Thymus (tissue), 11 donors: Measurements from ENCODE around the gene PCSK4. TPM values are rescaled to one million over a fixed set of nuclear protein-coding genes. Genes with fewer than 3 reads are reported as not detected.

ENCODE experiments used
- DNase-seq, 9 donors: peaks; one replicate each; pipeline ENCODE4 v3.0.0-alpha.2; 2013; ENCODE audit warnings: low spot score in 9 of 9, low read depth in 6 of 9, missing footprints in 1 of 9
- H3K27ac ChIP-seq, 2 donors: one replicate each; pipeline ENCODE4 v1.5.1; 2013; ENCODE audit warnings: control low read depth in 1 of 2, low read depth in 1 of 2, low read length in 1 of 2, mild to moderate bottlenecking in 1 of 2, moderate library complexity in 1 of 2
- H3K27me3 ChIP-seq, 2 donors: one replicate each; pipeline ENCODE4 v1.5.1; 2013; ENCODE audit warnings: low read length in 1 of 2; ENCODE audit not compliant: control insufficient read depth in 2 of 2, insufficient read depth in 1 of 2
- H3K36me3 ChIP-seq, 2 donors: one replicate each; pipeline ENCODE4 v1.5.1; 2013; ENCODE audit warnings: low read length in 1 of 2, mild to moderate bottlenecking in 1 of 2, moderate library complexity in 1 of 2; ENCODE audit not compliant: control insufficient read depth in 2 of 2, insufficient read depth in 2 of 2
- H3K4me1 ChIP-seq, 2 donors: one replicate each; pipeline ENCODE4 v1.5.1; 2013; ENCODE audit warnings: low read length in 2 of 2; ENCODE audit not compliant: control insufficient read depth in 2 of 2, insufficient read depth in 2 of 2
- H3K4me3 ChIP-seq, 2 donors: one replicate each; pipeline ENCODE4 v1.5.1; 2013; ENCODE audit warnings: low read length in 2 of 2, control low read depth in 1 of 2, mild to moderate bottlenecking in 1 of 2
- H3K9me3 ChIP-seq, 2 donors: one replicate each; pipeline ENCODE4 v1.5.1; 2013; ENCODE audit warnings: low read length in 1 of 2, mild to moderate bottlenecking in 1 of 2; ENCODE audit not compliant: control insufficient read depth in 2 of 2, insufficient read depth in 1 of 2
- WGBS: extraction: QIAGEN DNeasy Blood & Tissue Kit; methylation state at CpG from one replicate; pipeline ENCODE4 v1.1.7; 2013; 5-methylcytosine and 5-hydroxymethylcytosine counted together
- polyA plus RNA-seq: library from polyadenylated mRNA; stranded (reverse); fragments of 200-250 nt; gene quantifications from one replicate; pipeline ENCODE4 v1.2.3, GENCODE V29; 2013
- total RNA-seq: library from RNA; stranded (reverse); fragments of 120-200 nt; gene quantifications from one replicate; pipeline ENCODE4 v1.2.4, GENCODE V29; 2013
- donor health status: healthy.

PCSK4 gene
- total and polyA plus RNA-seq, 2 donors, result 4.9 to 11.5 TPM

DNA sequence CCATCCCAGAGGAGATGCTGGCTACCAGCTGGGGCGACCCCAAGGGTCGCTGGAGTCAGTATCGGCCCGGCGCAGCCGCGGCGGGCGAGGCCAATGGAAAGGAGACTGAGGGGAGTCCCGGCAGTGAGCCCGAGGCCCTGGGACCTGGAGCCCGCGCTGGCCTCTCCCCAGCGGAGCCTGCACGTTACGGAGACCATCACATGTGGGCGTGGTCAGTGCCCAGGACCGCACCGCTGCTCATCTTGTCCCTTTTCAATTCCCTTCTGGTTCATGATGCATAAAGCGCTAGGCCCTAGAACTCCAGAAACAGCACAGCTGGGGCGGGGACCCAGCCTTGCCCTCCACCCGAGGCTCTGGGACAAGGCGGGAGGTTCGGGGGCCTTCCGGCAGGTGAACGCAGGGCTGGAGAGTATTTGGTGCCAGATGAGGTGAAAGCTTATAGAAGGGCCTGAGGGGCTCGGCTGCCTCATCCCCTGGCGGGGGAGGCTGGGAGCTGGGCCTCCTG, 19.1 kb downstream of the PCSK4 start:
- DNase-seq, result no peak
- H3K9me3 ChIP-seq, result peaks cover 0 to 9% of the 10 kb centered on the region in 2 donors
- peaks cover 18 to 20% of the 10 kb centered on the region in 2 donors for H3K4me1 ChIP-seq
- peaks cover 5 to 18% of the 10 kb centered on the region in 2 donors for H3K36me3 ChIP-seq
- H3K27me3 ChIP-seq, result peaks cover 74 to 75% of the 10 kb centered on the region in 2 donors
- H3K27ac ChIP-seq, result no peak overlapping the region
- WGBS, result 12% methylated on average over 28 of the region's 28 CpGs
- peak overlapping the region in 1 of 2 donors; percentile 47 for H3K4me3 ChIP-seq

- Histone ChIP-seq H3K27me3 (peaks cover 80 to 81% of the 10 kb centered on the region in 2 donors), H3K4me3 (peak overlapping the region in 1 of 2 donors; percentile 47), H3K4me1 (peaks cover 18 to 20% of the 10 kb centered on the region in 2 donors), H3K27ac (no peak overlapping the region), H3K9me3 (peaks cover 2 to 9% of the 10 kb centered on the region in 2 donors), H3K36me3 (peaks cover 0 to 12% of the 10 kb centered on the region in 2 donors)
- 1% methylated on average over 67 of the region's 67 CpGs for WGBS
- peak in 3 of 9 donors; percentile 54 to 67 (median 57) for DNase-seq
Observed at GRCh38 chr19:1470305-1471009, 19.7 kb downstream of the PCSK4 start.

- peaks cover 0 to 8% of the 10 kb centered on the region in 2 donors for H3K36me3 ChIP-seq
- 5% methylated on average over 22 of the region's 22 CpGs for WGBS
- DNase-seq, result no peak
- peaks cover 18 to 20% of the 10 kb centered on the region in 2 donors for H3K4me1 ChIP-seq
- H3K27ac ChIP-seq, result no peak overlapping the region
- H3K27me3 ChIP-seq, result peaks cover 85 to 86% of the 10 kb centered on the region in 2 donors
- H3K4me3 ChIP-seq, result peak overlapping the region in 1 of 2 donors; percentile 47
- peaks cover 2 to 9% of the 10 kb centered on the region in 2 donors for H3K9me3 ChIP-seq
Observed at GRCh38 chr19:1470055-1470304, 20.2 kb downstream of the PCSK4 start.

DNA sequence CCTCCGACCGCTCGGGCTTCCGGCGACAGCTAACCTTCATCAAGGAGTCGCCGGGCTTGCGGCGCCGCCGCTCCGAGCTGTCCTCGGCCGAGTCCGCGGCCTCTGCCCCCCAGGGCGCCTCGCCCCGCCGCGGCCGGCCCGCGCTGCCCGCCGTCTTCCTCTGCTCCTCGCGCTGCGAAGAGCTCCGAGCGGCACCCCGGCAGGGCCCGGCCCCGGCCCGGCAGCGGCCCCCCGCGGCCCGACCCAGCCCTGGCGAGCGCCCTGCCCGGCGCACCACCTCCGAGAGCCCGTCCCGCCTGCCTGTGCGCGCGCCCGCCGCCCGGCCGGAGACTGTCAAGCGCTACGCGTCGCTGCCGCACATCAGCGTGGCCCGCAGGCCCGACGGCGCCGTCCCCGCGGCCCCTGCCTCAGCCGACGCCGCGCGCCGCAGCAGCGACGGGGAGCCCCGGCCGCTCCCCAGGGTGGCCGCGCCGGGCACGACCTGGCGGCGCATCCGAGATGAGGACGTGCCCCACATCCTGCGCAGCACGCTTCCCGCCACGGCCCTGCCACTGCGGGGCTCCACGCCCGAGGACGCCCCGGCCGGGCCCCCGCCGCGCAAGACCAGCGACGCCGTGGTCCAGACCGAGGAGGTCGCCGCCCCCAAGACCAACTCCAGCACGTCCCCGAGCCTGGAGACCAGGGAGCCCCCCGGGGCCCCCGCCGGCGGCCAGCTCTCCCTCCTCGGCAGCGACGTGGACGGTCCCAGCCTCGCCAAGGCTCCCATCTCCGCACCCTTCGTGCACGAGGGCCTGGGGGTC, 20.7 kb downstream of the PCSK4 start:
- Histone ChIP-seq H3K4me3 (peak overlapping the region in 1 of 2 donors; percentile 47), H3K4me1 (peaks cover 18 to 20% of the 10 kb centered on the region in 2 donors), H3K27ac (no peak overlapping the region), H3K27me3 (peaks cover 86 to 91% of the 10 kb centered on the region in 2 donors), H3K9me3 (peaks cover 2 to 9% of the 10 kb centered on the region in 2 donors), H3K36me3 (peaks cover 0 to 3% of the 10 kb centered on the region in 2 donors)
- 1% methylated on average over 117 of the region's 117 CpGs for WGBS
- DNase-seq, result no peak

DNA sequence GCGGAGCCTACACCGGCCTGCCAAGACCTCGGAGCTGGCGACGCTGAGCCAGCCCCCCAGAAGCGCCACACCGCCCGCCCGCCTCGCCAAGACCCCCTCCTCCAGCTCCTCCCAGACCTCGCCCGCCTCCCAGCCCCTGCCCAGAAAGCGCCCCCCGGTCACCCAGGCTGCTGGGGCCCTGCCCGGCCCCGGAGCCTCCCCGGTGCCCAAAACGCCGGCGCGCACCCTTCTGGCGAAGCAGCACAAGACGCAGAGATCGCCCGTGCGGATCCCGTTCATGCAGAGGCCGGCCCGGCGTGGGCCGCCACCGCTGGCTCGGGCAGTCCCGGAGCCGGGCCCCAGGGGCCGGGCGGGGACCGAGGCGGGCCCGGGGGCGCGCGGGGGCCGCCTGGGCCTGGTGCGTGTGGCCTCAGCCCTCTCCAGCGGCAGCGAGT, 21.3 kb downstream of the PCSK4 start:
- Histone ChIP-seq H3K4me3 (peak overlapping the region in 1 of 2 donors; percentile 47), H3K4me1 (peaks cover 18 to 20% of the 10 kb centered on the region in 2 donors), H3K27ac (no peak overlapping the region), H3K36me3 (no peaks in the 10 kb centered on the region), H3K9me3 (peaks cover 2 to 9% of the 10 kb centered on the region in 2 donors), H3K27me3 (peaks cover 86 to 94% of the 10 kb centered on the region in 2 donors)
- 2% methylated on average over 47 of the region's 47 CpGs for WGBS
- no peak for DNase-seq

GRCh38 chr19:1468274-1468820, 21.8 kb downstream of the PCSK4 start:
- Histone ChIP-seq H3K27ac (no peak overlapping the region), H3K36me3 (no peaks in the 10 kb centered on the region), H3K9me3 (peaks cover 2 to 9% of the 10 kb centered on the region in 2 donors), H3K4me3 (peak overlapping the region in 1 of 2 donors; percentile 47), H3K4me1 (peaks cover 18 to 20% of the 10 kb centered on the region in 2 donors), H3K27me3 (peaks cover 85 to 89% of the 10 kb centered on the region in 2 donors)
- no peak for DNase-seq
- WGBS, result 7% methylated on average over 49 of the region's 49 CpGs

- 4% methylated on average over 92 of the region's 92 CpGs for WGBS
- no peak for DNase-seq
- peaks cover 78 to 82% of the 10 kb centered on the region in 2 donors for H3K27me3 ChIP-seq
- H3K4me3 ChIP-seq, result no peak overlapping the region
- peaks cover 18 to 20% of the 10 kb centered on the region in 2 donors for H3K4me1 ChIP-seq
- H3K9me3 ChIP-seq, result peaks cover 2 to 9% of the 10 kb centered on the region in 2 donors
- no peaks in the 10 kb centered on the region for H3K36me3 ChIP-seq
- H3K27ac ChIP-seq, result no peak overlapping the region
Observed at GRCh38 chr19:1467490-1468273, 22.5 kb downstream of the PCSK4 start.

- H3K4me3 ChIP-seq, result no peak overlapping the region
- peaks cover 18 to 20% of the 10 kb centered on the region in 2 donors for H3K4me1 ChIP-seq
- 4% methylated on average over 36 of the region's 36 CpGs for WGBS
- no peak overlapping the region for H3K27ac ChIP-seq
- DNase-seq, result no peak
- H3K36me3 ChIP-seq, result no peaks in the 10 kb centered on the region
- H3K9me3 ChIP-seq, result peaks cover 2 to 9% of the 10 kb centered on the region in 2 donors
- peaks cover 73 to 77% of the 10 kb centered on the region in 2 donors for H3K27me3 ChIP-seq
Observed at GRCh38 chr19:1467215-1467489, 23.0 kb downstream of the PCSK4 start.
